ENCODE results near the gene TBC1D22A.

TBC1D22A gene

GRCh38 chr22:46752988-46753310, 9.5 kb upstream of the TBC1D22A start:
- H3K4me2 ChIP-seq (ENCODE audit: low read length), result no peak overlapping the region
- WGBS (ENCODE audit: extremely low coverage, insufficient coverage, low lambda C conversion rate), result no CpG with 5 or more reads among the region's 6 CpGs
- no peak overlapping the region for H3K27ac ChIP-seq (ENCODE audit: low read depth, low read length)

GRCh38 chr22:46753360-46753759, 9.1 kb upstream of the TBC1D22A start:
- Histone ChIP-seq H2BK120ac (ENCODE audit: low read depth, low read length) (no peak overlapping the region), H3K4me2 (ENCODE audit: low read length) (no peak overlapping the region), H4K8ac (ENCODE audit: low read depth, low read length) (no peak overlapping the region), H3K27ac (ENCODE audit: low read depth, low read length) (no peak overlapping the region), H3K56ac (ENCODE audit: low read length) (no peak overlapping the region), H3K79me2 (ENCODE audit: control insufficient read depth, insufficient read depth, low read length) (no peaks in the 10 kb centered on the region), H3K36me3 (ENCODE audit: control insufficient read depth, insufficient read depth, low read length) (no peaks in the 10 kb centered on the region), H2AK5ac (ENCODE audit: low read length) (no peak overlapping the region), H3K4me3 (ENCODE audit: low read length) (no peak overlapping the region), H3K27me3 (ENCODE audit: insufficient read depth, low read length, poor library complexity) (no peaks in the 10 kb centered on the region), H3K4ac (ENCODE audit: low read depth, low read length) (no peak overlapping the region), H3K9ac (ENCODE audit: low read length) (no peak overlapping the region), H3K18ac (ENCODE audit: low read length) (no peak overlapping the region), H4K5ac (ENCODE audit: low read length) (no peak overlapping the region), H3K4me1 (ENCODE audit: control insufficient read depth, low read depth, low read length) (no peaks in the 10 kb centered on the region), H3K23ac (ENCODE audit: low read length) (no peak overlapping the region), H2BK15ac (replicated peaks; ENCODE audit: low read depth) (no peak overlapping the region), H2BK5ac (ENCODE audit: low read length) (no peak overlapping the region), H3K79me1 (ENCODE audit: low read length) (no peaks in the 10 kb centered on the region)
- no peak for DNase-seq
- WGBS (ENCODE audit: extremely low coverage, insufficient coverage, low lambda C conversion rate), result no CpG with 5 or more reads among the region's 8 CpGs

More at GRCh38 chr22:46752988-46753310, 9.5 kb upstream of the TBC1D22A start:
- Histone ChIP-seq H3K36me3 (ENCODE audit: control insufficient read depth, insufficient read depth, low read length) (no peaks in the 10 kb centered on the region), H3K23ac (ENCODE audit: low read length) (no peak overlapping the region), H3K18ac (ENCODE audit: low read length) (no peak overlapping the region), H4K5ac (ENCODE audit: low read length) (no peak overlapping the region), H4K8ac (ENCODE audit: low read depth, low read length) (no peak overlapping the region), H3K56ac (ENCODE audit: low read length) (no peak overlapping the region), H3K4me1 (ENCODE audit: control insufficient read depth, low read depth, low read length) (no peaks in the 10 kb centered on the region), H3K4ac (ENCODE audit: low read depth, low read length) (no peak overlapping the region), H2AK5ac (ENCODE audit: low read length) (no peak overlapping the region), H3K9ac (ENCODE audit: low read length) (no peak overlapping the region), H2BK120ac (ENCODE audit: low read depth, low read length) (no peak overlapping the region), H3K79me1 (ENCODE audit: low read length) (no peaks in the 10 kb centered on the region), H2BK15ac (replicated peaks; ENCODE audit: low read depth) (no peak overlapping the region), H2BK5ac (ENCODE audit: low read length) (no peak overlapping the region), H3K4me3 (ENCODE audit: low read length) (no peak overlapping the region), H3K79me2 (ENCODE audit: control insufficient read depth, insufficient read depth, low read length) (no peaks in the 10 kb centered on the region), H3K27me3 (ENCODE audit: insufficient read depth, low read length, poor library complexity) (no peaks in the 10 kb centered on the region)
- no peak for DNase-seq

- H3K4me2 ChIP-seq (ENCODE audit: low read length), result no peak overlapping the region
- H3K4ac ChIP-seq (ENCODE audit: low read depth, low read length), result no peak overlapping the region
- no peak for DNase-seq
- no peak overlapping the region for H2BK5ac ChIP-seq (ENCODE audit: low read length)
- no peak overlapping the region for H4K5ac ChIP-seq (ENCODE audit: low read length)
- H3K36me3 ChIP-seq (ENCODE audit: control insufficient read depth, insufficient read depth, low read length), result no peaks in the 10 kb centered on the region
- no peak overlapping the region for H3K27ac ChIP-seq (ENCODE audit: low read depth, low read length)
- H3K79me2 ChIP-seq (ENCODE audit: control insufficient read depth, insufficient read depth, low read length), result no peaks in the 10 kb centered on the region
- H3K9ac ChIP-seq (ENCODE audit: low read length), result no peak overlapping the region
- no peak overlapping the region for H3K18ac ChIP-seq (ENCODE audit: low read length)
- no peaks in the 10 kb centered on the region for H3K4me1 ChIP-seq (ENCODE audit: control insufficient read depth, low read depth, low read length)
- no peak overlapping the region for H3K23ac ChIP-seq (ENCODE audit: low read length)
- H3K79me1 ChIP-seq (ENCODE audit: low read length), result no peaks in the 10 kb centered on the region
- H3K4me3 ChIP-seq (ENCODE audit: low read length), result no peak overlapping the region
- no peak overlapping the region for H4K8ac ChIP-seq (ENCODE audit: low read depth, low read length)
- no CpG with 5 or more reads among the region's 4 CpGs for WGBS (ENCODE audit: extremely low coverage, insufficient coverage, low lambda C conversion rate)
- H3K27me3 ChIP-seq (ENCODE audit: insufficient read depth, low read length, poor library complexity), result no peaks in the 10 kb centered on the region
- H2BK120ac ChIP-seq (ENCODE audit: low read depth, low read length), result no peak overlapping the region
- no peak overlapping the region for H2AK5ac ChIP-seq (ENCODE audit: low read length)
- no peak overlapping the region for H3K56ac ChIP-seq (ENCODE audit: low read length)
- H2BK15ac ChIP-seq (replicated peaks; ENCODE audit: low read depth), result no peak overlapping the region
These were observed 8.7 kb upstream of the TBC1D22A start for GRCh38 chr22:46753761-46754109.

- H2AK5ac ChIP-seq (ENCODE audit: low read length), result no peak overlapping the region
- no peak for DNase-seq
These were observed 8.2 kb upstream of the TBC1D22A start for GRCh38 chr22:46754110-46754799.

GRCh38 chr22:46754826-46755225, 7.6 kb upstream of the TBC1D22A start:
- H2AK5ac ChIP-seq (ENCODE audit: low read length), result no peak overlapping the region
- H3K27ac ChIP-seq (ENCODE audit: low read depth, low read length), result no peak overlapping the region
- H3K23ac ChIP-seq (ENCODE audit: low read length), result no peak overlapping the region
- no peak overlapping the region for H2BK5ac ChIP-seq (ENCODE audit: low read length)
- H3K4me2 ChIP-seq (ENCODE audit: low read length), result no peak overlapping the region
- DNase-seq, result no peak
- H3K9ac ChIP-seq (ENCODE audit: low read length), result no peak overlapping the region
- WGBS (ENCODE audit: extremely low coverage, insufficient coverage, low lambda C conversion rate), result no CpG with 5 or more reads among the region's 6 CpGs
- H3K18ac ChIP-seq (ENCODE audit: low read length), result no peak overlapping the region
- no peak overlapping the region for H3K4ac ChIP-seq (ENCODE audit: low read depth, low read length)
- H4K8ac ChIP-seq (ENCODE audit: low read depth, low read length), result no peak overlapping the region
- H3K56ac ChIP-seq (ENCODE audit: low read length), result no peak overlapping the region
- no peak overlapping the region for H4K5ac ChIP-seq (ENCODE audit: low read length)
- H3K4me1 ChIP-seq (ENCODE audit: control insufficient read depth, low read depth, low read length), result no peaks in the 10 kb centered on the region
- H3K27me3 ChIP-seq (ENCODE audit: insufficient read depth, low read length, poor library complexity), result no peaks in the 10 kb centered on the region
- H3K79me1 ChIP-seq (ENCODE audit: low read length), result no peaks in the 10 kb centered on the region
- no peaks in the 10 kb centered on the region for H3K36me3 ChIP-seq (ENCODE audit: control insufficient read depth, insufficient read depth, low read length)
- H3K79me2 ChIP-seq (ENCODE audit: control insufficient read depth, insufficient read depth, low read length), result no peaks in the 10 kb centered on the region
- H2BK120ac ChIP-seq (ENCODE audit: low read depth, low read length), result no peak overlapping the region
- no peak overlapping the region for H2BK15ac ChIP-seq (replicated peaks; ENCODE audit: low read depth)
- H3K4me3 ChIP-seq (ENCODE audit: low read length), result no peak overlapping the region

More at GRCh38 chr22:46754110-46754799, 8.2 kb upstream of the TBC1D22A start:
- H3K79me1 ChIP-seq (ENCODE audit: low read length), result no peaks in the 10 kb centered on the region
- H2BK15ac ChIP-seq (replicated peaks; ENCODE audit: low read depth), result no peak overlapping the region
- no peak overlapping the region for H3K18ac ChIP-seq (ENCODE audit: low read length)
- H3K27ac ChIP-seq (ENCODE audit: low read depth, low read length), result no peak overlapping the region
- H3K36me3 ChIP-seq (ENCODE audit: control insufficient read depth, insufficient read depth, low read length), result no peaks in the 10 kb centered on the region
- no peak overlapping the region for H3K23ac ChIP-seq (ENCODE audit: low read length)
- H3K4me1 ChIP-seq (ENCODE audit: control insufficient read depth, low read depth, low read length), result no peaks in the 10 kb centered on the region
- no CpG with 5 or more reads among the region's 14 CpGs for WGBS (ENCODE audit: extremely low coverage, insufficient coverage, low lambda C conversion rate)
- no peak overlapping the region for H4K8ac ChIP-seq (ENCODE audit: low read depth, low read length)
- H3K4me2 ChIP-seq (ENCODE audit: low read length), result no peak overlapping the region
- no peak overlapping the region for H3K9ac ChIP-seq (ENCODE audit: low read length)
- no peak overlapping the region for H3K4ac ChIP-seq (ENCODE audit: low read depth, low read length)
- no peak overlapping the region for H4K5ac ChIP-seq (ENCODE audit: low read length)
- no peak overlapping the region for H2BK5ac ChIP-seq (ENCODE audit: low read length)
- H2BK120ac ChIP-seq (ENCODE audit: low read depth, low read length), result no peak overlapping the region
- H3K56ac ChIP-seq (ENCODE audit: low read length), result no peak overlapping the region
- H3K79me2 ChIP-seq (ENCODE audit: control insufficient read depth, insufficient read depth, low read length), result no peaks in the 10 kb centered on the region
- H3K4me3 ChIP-seq (ENCODE audit: low read length), result no peak overlapping the region
- H3K27me3 ChIP-seq (ENCODE audit: insufficient read depth, low read length, poor library complexity), result no peaks in the 10 kb centered on the region

- no peak overlapping the region for H3K4me3 ChIP-seq (ENCODE audit: low read length)
- H3K18ac ChIP-seq (ENCODE audit: low read length), result no peak overlapping the region
- no peak overlapping the region for H3K56ac ChIP-seq (ENCODE audit: low read length)
- H3K36me3 ChIP-seq (ENCODE audit: control insufficient read depth, insufficient read depth, low read length), result no peaks in the 10 kb centered on the region
- no peak overlapping the region for H2BK120ac ChIP-seq (ENCODE audit: low read depth, low read length)
- no peak overlapping the region for H3K9ac ChIP-seq (ENCODE audit: low read length)
- H4K5ac ChIP-seq (ENCODE audit: low read length), result no peak overlapping the region
- H3K27ac ChIP-seq (ENCODE audit: low read depth, low read length), result no peak overlapping the region
- no peak overlapping the region for H3K23ac ChIP-seq (ENCODE audit: low read length)
- H3K4me1 ChIP-seq (ENCODE audit: control insufficient read depth, low read depth, low read length), result no peaks in the 10 kb centered on the region
- no peak overlapping the region for H2BK5ac ChIP-seq (ENCODE audit: low read length)
- no peak overlapping the region for H2AK5ac ChIP-seq (ENCODE audit: low read length)
- no peak overlapping the region for H4K8ac ChIP-seq (ENCODE audit: low read depth, low read length)
- no CpG with 5 or more reads among the region's 2 CpGs for WGBS (ENCODE audit: extremely low coverage, insufficient coverage, low lambda C conversion rate)
- H2BK15ac ChIP-seq (replicated peaks; ENCODE audit: low read depth), result no peak overlapping the region
- DNase-seq, result no peak
- no peaks in the 10 kb centered on the region for H3K79me2 ChIP-seq (ENCODE audit: control insufficient read depth, insufficient read depth, low read length)
- H3K4me2 ChIP-seq (ENCODE audit: low read length), result no peak overlapping the region
- H3K79me1 ChIP-seq (ENCODE audit: low read length), result no peaks in the 10 kb centered on the region
- no peaks in the 10 kb centered on the region for H3K27me3 ChIP-seq (ENCODE audit: insufficient read depth, low read length, poor library complexity)
- H3K4ac ChIP-seq (ENCODE audit: low read depth, low read length), result no peak overlapping the region
These were observed 6.9 kb upstream of the TBC1D22A start for GRCh38 chr22:46755525-46755924.

Data from mesendoderm (in vitro differentiated cells).